Activated T-helper 1 cell treated with anti-CD3 and anti-CD28 coated beads, Interleukin-12 subunit alpha, Interleukin-12 subunit beta, Interleukin-2, Interleukin-4 antibody, amounts not matched to agents 30 ng/mL and 10 ng/mL and 1 ng/mL, durations not matched to agents 14 hours and 24 hours and 36 hours (primary cell): ENCODE data around the gene HDAC4. TPM values are rescaled to one million over a fixed set of nuclear protein-coding genes. Genes with fewer than 3 reads are reported as not detected.

Experiments used
- DNase-seq: peaks from one replicate; pipeline ENCODE4 v3.0.0; 2021; ENCODE audit warnings: low spot score
- H3K27ac Mint-ChIP-seq: one replicate; pipeline ENCODE4 v1.8.0; 2021; ENCODE audit warnings: mild to moderate bottlenecking, mixed read lengths
- H3K27me3 Mint-ChIP-seq: one replicate; pipeline ENCODE4 v1.8.0; 2022; ENCODE audit warnings: mild to moderate bottlenecking, moderate library complexity, mixed read lengths; ENCODE audit not compliant: insufficient read depth
- H3K36me3 Mint-ChIP-seq: one replicate; pipeline ENCODE4 v1.8.0; 2021; ENCODE audit warnings: low read depth, mixed read lengths
- H3K4me1 Mint-ChIP-seq: one replicate; pipeline ENCODE4 v1.8.0; 2021; ENCODE audit warnings: low read depth, mixed read lengths
- H3K4me3 Mint-ChIP-seq: one replicate; pipeline ENCODE4 v1.8.0; 2021; ENCODE audit warnings: mild to moderate bottlenecking, moderate library complexity, mixed read lengths
- H3K9me3 Mint-ChIP-seq: one replicate; pipeline ENCODE4 v1.8.0; 2021; ENCODE audit warnings: mixed read lengths
- intact Hi-C: fragments of 100-400 bp; cut with micrococcal nuclease; formaldehyde crosslinking; loops from one replicate; pipeline ENCODE4 v1.15.1; 2024
- total RNA-seq: library from RNA; stranded (reverse); gene quantifications from 2 replicates; pipeline ENCODE4 v1.2.3, GENCODE V29; 2022

The HDAC4 gene
- total RNA-seq, 1 donor from 2014 or later: 41.3 TPM

DNA sequence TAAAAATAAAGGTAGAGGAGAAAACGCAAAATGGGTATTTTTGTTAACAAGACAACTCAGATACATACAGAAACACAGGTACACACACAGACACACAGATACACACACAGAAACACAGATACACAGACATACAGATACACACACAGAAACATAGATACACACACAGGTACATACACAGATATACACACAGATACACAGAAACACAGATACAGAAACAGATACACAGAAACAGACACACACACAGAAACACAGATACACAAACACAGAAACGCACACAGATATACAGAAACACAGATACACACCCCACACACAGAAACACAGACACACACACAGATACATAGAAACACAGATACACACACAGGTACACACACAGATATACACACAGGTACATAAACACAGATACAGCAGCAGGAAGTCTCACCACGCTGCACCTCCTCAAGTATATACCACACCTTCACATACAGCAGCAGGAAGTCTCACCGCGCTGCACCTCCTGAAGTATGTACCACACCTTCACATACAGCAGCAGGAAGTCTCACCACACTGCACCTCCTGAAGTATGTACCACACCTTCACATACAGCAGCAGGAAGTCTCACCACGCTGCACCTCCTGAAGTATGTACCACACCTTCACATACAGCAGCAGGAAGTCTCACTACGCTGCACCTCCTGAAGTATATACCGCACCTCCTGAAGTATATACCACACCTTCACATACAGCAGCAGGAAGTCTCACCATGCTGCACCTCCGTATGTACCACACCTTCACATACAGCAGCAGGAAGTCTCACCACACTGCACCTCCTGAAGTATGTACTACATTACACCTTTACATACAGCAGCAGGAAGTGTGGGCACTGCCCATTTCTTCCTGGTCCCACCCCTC, 250.5 kb downstream of the HDAC4 start:
- no peak overlapping the region for H3K4me3 Mint-ChIP-seq

DNA sequence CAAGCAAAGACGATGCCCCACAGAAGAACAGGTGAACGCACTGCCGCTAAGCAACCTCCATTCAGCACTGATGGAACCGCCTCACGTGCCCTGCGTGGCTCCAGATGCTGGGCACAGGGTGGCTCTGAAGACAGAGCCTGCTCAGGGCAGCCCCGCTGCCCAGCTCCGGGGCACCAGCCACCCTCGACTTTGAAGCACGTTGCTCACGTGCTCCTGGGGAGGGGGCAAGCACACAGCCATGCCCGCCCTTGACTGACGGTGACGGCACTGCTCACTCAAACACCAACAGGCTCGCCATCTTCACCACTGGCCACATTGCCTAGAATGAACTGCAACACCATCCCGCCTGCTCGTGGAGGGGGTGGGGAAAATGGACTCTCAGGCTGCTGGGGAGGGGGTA, 251.3 kb downstream of the HDAC4 start:
- intact Hi-C loops: loop anchor here (5.0 kb wide), 1 partner anchor 68 kb away; no protein-coding TSS in a partner anchor
- Mint-ChIP-seq H3K27me3 (no peaks in the 10 kb centered on the region), H3K27ac (no peak overlapping the region), H3K9me3 (peaks cover 4% of the 10 kb centered on the region), H3K4me1 (peaks cover 19% of the 10 kb centered on the region), H3K4me3 (no peak overlapping the region), H3K36me3 (peaks cover 54% of the 10 kb centered on the region)
- no peak for DNase-seq

More for the DNA sequence above, 250.5 kb downstream of the HDAC4 start:
- Mint-ChIP-seq H3K4me1 (peaks cover 19% of the 10 kb centered on the region), H3K9me3 (peaks cover 4% of the 10 kb centered on the region), H3K27me3 (no peaks in the 10 kb centered on the region), H3K27ac (peak overlapping the region; percentile 25), H3K36me3 (peaks cover 61% of the 10 kb centered on the region)
- intact Hi-C loops: no loop called here
- no peak for DNase-seq

DNA sequence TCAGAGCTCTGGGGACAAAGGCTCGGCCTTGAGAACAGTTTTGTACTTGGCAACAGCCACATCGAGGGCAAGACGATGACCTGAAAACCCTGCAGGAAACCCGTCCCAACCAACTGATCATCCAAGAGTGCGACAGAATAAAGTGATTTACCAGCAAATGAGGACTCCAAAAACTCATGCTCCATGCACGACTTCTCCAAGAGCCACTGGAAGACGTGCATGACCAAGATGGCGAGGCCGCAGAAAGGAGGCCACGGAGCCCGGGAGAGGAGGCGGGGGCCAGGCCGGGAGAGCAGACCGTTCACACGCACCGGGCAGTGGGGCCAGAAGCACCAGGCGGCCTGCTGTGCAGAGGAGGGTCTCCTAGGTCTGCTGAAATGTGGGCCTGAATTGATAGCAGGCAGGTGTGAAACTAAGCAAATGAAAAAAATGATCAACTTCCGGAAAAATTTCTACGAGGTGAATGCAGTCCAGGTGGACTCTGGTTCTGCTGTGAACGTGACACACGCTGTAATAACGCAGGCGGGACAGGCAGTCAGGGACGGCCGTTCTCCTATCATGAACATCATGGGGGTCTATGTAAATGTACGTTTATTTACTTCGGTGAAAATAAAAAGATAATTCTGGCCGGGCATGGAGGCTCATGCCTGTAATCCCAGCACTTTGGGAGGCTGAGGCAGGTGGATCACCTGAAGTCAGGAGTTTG, 252.2 kb downstream of the HDAC4 start:
- intact Hi-C loops: loop anchor here (5.0 kb wide), 1 partner anchor 69 kb away; no protein-coding TSS in a partner anchor
- Mint-ChIP-seq H3K27me3 (no peaks in the 10 kb centered on the region), H3K4me3 (no peak overlapping the region), H3K9me3 (peaks cover 4% of the 10 kb centered on the region), H3K4me1 (peaks cover 19% of the 10 kb centered on the region), H3K36me3 (peaks cover 50% of the 10 kb centered on the region), H3K27ac (no peak overlapping the region)
- DNase-seq: no peak

DNA sequence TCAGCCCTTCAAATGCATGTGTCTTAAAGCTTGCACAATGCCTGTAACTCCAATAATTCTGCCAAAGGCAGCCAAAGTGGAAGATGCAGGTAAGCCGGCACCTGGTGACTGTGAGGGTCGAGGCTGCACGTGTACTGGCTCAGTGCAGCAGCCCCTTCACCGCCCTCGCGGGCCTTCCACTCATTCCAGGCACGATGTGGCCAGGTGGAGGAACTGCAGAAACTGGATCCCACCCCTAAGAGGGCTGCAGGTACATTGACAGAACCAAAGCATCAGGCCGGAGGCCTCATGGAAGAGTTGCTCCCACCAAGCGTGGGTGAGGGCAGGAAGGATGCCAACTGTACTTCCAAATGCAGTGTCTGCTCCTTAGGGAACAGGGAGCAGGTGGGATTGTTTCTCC, 253.4 kb downstream of the HDAC4 start:
- Mint-ChIP-seq H3K27ac (no peak overlapping the region), H3K36me3 (peaks cover 43% of the 10 kb centered on the region), H3K4me3 (no peak overlapping the region), H3K27me3 (no peaks in the 10 kb centered on the region), H3K4me1 (peaks cover 14% of the 10 kb centered on the region), H3K9me3 (peaks cover 4% of the 10 kb centered on the region)
- intact Hi-C loops: loop anchor here (5.0 kb wide), 1 partner anchor 70 kb away; no protein-coding TSS in a partner anchor
- DNase-seq: no peak

DNA sequence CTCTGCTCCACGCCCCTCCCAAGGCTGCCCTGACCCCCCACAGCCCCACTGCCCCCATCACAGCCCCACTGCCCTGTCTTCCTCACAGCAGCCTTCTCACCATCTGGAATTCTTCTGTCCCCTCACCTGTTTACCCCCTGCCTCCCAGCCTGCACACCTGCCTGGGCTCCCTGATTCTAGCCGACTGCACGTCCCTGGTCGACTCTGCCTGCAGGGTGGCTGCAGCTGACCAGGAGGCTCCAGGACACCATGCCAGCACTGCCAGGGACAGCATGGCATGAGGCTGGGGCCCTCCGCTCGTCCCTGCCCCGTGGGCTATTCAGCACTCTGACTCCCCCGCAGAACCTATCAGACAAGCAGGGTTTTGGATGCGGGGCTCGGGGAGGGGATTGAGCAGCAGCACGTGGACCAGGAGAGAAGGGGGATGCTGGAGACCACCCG, 254.1 kb downstream of the HDAC4 start:
- intact Hi-C loops: loop anchor here (5.0 kb wide), 1 partner anchor 71 kb away; no protein-coding TSS in a partner anchor
- no peaks in the 10 kb centered on the region for H3K27me3 Mint-ChIP-seq
- peaks cover 37% of the 10 kb centered on the region for H3K36me3 Mint-ChIP-seq
- H3K27ac Mint-ChIP-seq: no peak overlapping the region
- peaks cover 4% of the 10 kb centered on the region for H3K9me3 Mint-ChIP-seq
- DNase-seq: no peak
- peaks cover 14% of the 10 kb centered on the region for H3K4me1 Mint-ChIP-seq
- no peak overlapping the region for H3K4me3 Mint-ChIP-seq

DNA sequence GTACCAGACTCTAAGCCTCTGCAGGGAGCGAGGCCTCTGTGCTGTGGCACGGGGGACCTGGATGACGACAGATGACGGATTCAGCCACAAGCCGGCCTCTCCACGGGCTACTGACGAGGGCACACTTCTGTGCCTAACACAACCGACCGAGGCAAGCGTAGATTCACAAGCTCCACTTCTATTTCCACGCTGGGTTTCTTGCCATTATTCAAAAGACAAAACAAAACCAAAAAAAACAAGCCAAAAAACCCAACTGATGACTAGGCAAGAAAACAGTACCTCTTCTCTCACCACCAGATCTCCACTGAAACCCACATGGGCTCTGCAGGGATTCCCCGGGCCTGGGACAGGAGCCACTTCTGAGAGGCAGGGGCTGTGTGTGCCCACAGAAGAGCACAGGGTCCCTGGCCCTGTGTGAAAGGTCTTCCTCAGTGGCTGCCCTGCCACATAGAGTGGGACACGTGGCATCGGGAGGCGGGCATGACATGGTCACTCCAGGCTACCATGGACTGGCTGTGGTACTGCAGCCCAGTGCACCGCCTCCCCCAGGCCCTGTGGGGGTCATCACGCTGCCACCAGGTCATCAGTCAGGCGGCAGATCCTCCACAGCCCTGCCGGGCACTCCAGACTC, 254.7 kb downstream of the HDAC4 start:
- Mint-ChIP-seq H3K27ac (no peak overlapping the region), H3K36me3 (peaks cover 34% of the 10 kb centered on the region), H3K27me3 (no peaks in the 10 kb centered on the region), H3K4me1 (peaks cover 12% of the 10 kb centered on the region), H3K4me3 (no peak overlapping the region), H3K9me3 (peaks cover 4% of the 10 kb centered on the region)
- intact Hi-C loops: loop anchor here (5.0 kb wide), 1 partner anchor 71 kb away; no protein-coding TSS in a partner anchor
- no peak for DNase-seq

DNA sequence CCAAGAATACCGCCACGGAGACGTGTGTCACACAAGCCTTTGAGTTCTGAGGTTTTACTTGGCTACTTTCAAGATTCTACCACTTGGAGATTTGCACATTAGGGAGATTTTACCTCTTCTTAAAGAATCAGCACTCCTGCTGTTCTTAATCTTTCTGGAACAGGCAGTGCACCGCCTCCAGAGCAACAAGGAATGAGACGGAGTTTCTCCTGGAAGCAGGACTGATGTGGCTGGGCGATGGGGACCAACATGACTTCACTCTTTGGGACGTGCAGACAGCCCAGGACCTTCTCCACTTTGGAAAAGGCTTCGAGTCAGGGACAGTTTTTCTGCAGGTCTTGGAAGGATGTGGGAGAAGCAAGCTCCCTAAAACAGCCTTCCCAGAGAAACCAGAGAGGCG, 255.2 kb downstream of the HDAC4 start:
- peaks cover 7% of the 10 kb centered on the region for H3K4me1 Mint-ChIP-seq
- intact Hi-C loops: loop anchor here (5.0 kb wide), 1 partner anchor 72 kb away; no protein-coding TSS in a partner anchor
- no peak for DNase-seq
- no peak overlapping the region for H3K27ac Mint-ChIP-seq
- H3K36me3 Mint-ChIP-seq: peaks cover 29% of the 10 kb centered on the region
- H3K4me3 Mint-ChIP-seq: no peak overlapping the region
- H3K9me3 Mint-ChIP-seq: no peaks in the 10 kb centered on the region
- H3K27me3 Mint-ChIP-seq: no peaks in the 10 kb centered on the region

DNA sequence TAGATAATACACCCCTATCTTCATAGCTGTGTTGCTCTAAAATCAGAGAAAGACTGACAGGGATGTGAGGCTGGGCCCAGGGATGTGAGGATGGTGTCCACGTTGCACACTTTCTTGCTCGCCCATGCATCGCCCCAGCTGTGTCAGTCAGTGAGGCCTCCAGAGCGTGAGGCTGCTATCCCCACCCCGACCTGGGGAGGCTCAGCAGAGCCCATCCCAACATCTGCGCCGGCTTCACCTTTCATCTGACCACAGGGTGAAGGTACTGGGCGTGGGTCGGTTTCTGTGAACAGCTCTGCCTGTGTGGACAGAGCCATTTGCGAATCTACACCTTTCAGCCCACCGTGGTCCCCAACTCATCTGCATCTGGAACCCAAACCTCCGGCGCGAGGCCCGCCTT, 255.7 kb downstream of the HDAC4 start:
- Mint-ChIP-seq H3K27ac (no peak overlapping the region), H3K4me1 (peaks cover 7% of the 10 kb centered on the region), H3K9me3 (no peaks in the 10 kb centered on the region), H3K4me3 (no peak overlapping the region), H3K27me3 (no peaks in the 10 kb centered on the region), H3K36me3 (peaks cover 26% of the 10 kb centered on the region)
- intact Hi-C loops: loop anchor here (5.0 kb wide), 1 partner anchor 72 kb away; no protein-coding TSS in a partner anchor
- no peak for DNase-seq

DNA sequence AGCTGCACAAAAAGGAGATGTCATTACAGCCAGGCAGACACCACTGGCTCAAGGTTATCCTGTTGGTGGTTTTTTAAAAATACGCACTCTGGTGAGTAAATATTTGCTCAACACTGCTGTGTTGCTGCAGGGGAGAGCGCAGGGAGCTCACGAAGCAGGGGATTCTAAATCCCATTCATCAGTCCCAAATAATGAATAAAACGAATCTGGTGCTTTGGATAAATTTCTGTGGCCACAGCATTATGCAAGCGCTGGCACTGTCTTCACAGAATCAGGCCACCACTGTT, 256.2 kb downstream of the HDAC4 start:
- Mint-ChIP-seq H3K36me3 (peaks cover 28% of the 10 kb centered on the region), H3K27ac (no peak overlapping the region), H3K9me3 (no peaks in the 10 kb centered on the region), H3K27me3 (no peaks in the 10 kb centered on the region), H3K4me3 (no peak overlapping the region), H3K4me1 (peaks cover 7% of the 10 kb centered on the region)
- intact Hi-C loops: loop anchor here (1.0 kb wide), 2 partner anchors 121 to 252 kb away; no protein-coding TSS in a partner anchor
- DNase-seq: no peak

DNA sequence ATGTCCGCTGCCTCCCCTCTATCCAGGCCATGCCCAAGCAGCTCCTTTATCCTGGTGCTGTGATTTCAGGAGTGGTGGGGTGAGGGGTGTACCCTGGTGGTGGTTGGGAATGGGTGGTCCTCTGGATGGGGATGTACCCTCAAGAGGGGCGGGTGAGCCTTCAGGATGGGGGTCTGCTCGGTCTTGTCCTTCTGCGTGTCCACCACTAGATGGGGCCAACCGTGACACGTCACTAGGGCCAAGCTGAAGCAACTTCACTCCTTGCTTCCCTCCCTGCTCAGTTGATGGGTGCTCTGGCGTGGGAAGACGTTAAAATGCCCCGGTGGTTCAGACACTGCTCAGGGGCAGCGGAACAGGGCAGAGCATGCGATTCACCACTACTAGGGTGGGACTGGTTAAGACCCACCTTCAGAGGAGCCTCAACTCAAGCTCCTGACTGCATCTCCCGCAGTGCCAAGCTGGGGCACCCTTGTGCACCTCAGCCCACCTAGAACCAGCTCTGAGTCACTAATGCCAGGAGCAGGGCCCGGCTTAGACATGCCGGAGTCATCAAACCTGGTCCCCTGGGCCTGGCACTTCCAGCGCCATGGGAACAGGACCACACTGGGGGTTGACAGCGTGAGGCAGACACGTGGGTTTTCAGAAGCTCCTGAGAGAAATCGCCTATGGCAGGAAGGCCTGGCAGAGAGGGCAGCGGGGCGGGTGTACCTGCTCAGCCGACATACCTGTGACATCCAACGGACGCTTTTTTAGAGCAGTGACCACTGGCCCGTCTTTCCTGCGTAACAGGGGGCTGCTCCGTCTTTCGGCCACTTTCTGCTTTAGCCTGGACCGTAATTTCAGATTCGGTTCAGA, 256.7 kb downstream of the HDAC4 start:
- no peak overlapping the region for H3K4me3 Mint-ChIP-seq

DNA sequence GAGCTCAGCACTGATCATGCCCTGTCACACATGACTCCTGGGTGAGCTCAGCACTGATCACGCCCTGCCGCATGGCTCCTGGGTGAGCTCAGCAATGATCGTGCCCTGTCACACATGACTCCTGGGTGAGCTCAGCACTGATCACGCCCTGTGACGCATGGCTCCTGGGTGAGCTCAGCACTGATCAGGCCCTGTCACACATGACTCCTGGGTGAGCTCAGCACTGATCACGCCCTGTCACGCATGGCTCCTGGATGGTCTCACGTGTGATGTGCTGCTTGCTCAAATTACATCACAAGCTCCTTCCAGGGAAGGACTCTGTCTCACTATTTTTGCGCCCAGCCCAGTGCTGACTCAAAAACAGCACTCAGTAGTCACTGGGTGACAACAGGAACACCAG, 258.0 kb downstream of the HDAC4 start:
- Mint-ChIP-seq H3K27me3 (no peaks in the 10 kb centered on the region), H3K4me1 (peaks cover 7% of the 10 kb centered on the region), H3K9me3 (no peaks in the 10 kb centered on the region), H3K4me3 (no peak overlapping the region), H3K27ac (no peak overlapping the region), H3K36me3 (peaks cover 29% of the 10 kb centered on the region)
- no peak for DNase-seq
- intact Hi-C loops: no loop called here

More for the DNA sequence above, 256.7 kb downstream of the HDAC4 start:
- H3K27me3 Mint-ChIP-seq: no peaks in the 10 kb centered on the region
- peaks cover 31% of the 10 kb centered on the region for H3K36me3 Mint-ChIP-seq
- H3K9me3 Mint-ChIP-seq: no peaks in the 10 kb centered on the region
- intact Hi-C loops: loop anchor here (1.0 kb wide), 2 partner anchors 121 to 252 kb away; no protein-coding TSS in a partner anchor
- DNase-seq: no peak
- H3K4me1 Mint-ChIP-seq: peaks cover 7% of the 10 kb centered on the region
- H3K27ac Mint-ChIP-seq: no peak overlapping the region

DNA sequence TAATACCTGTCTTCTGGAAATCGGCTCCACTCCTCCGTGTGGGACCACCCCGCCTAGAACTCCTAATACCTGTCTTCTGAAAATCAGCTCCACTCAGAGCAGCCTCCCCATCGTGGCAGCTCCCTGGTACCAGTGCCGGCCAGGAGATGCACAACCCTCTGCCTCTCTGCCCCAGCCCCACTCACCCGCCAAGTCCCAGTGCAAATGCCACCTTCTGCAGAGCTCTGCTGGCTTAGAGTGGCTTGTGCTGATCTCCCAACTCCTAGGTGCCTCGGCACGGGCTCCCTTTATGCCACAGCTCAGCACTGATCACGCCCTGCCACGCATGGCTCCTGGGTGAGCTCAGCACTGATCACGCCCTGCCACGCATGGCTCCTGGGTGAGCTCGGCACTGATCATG, 258.5 kb downstream of the HDAC4 start:
- H3K4me3 Mint-ChIP-seq: no peak overlapping the region
- H3K36me3 Mint-ChIP-seq: peaks cover 32% of the 10 kb centered on the region
- H3K27me3 Mint-ChIP-seq: no peaks in the 10 kb centered on the region
- DNase-seq: no peak
- intact Hi-C loops: no loop called here
- H3K27ac Mint-ChIP-seq: no peak overlapping the region
- H3K4me1 Mint-ChIP-seq: peaks cover 7% of the 10 kb centered on the region
- no peaks in the 10 kb centered on the region for H3K9me3 Mint-ChIP-seq
